ENCODE data around the gene COL5A3.

DNA sequence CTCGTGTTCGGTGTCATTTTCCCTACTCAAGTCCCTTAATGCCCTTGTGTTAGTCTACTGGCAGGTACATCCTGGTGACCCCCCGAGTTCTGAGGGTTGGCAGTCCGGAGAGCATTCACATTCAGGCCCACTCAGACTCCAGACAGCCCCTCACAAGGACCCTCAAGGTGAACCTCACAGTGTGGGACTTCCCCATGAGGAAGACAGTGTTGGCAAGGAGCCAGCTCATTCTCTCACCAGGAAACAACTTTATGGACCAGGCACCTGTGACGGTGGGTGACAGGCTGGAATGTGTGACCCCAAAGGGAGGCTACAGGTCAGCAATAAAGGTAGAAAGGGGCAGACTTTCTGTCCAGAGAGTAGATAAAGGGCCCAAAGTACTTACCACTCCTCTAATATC, 27.5 kb upstream of the COL5A3 start:
- TF ChIP-seq, protein P1, sequence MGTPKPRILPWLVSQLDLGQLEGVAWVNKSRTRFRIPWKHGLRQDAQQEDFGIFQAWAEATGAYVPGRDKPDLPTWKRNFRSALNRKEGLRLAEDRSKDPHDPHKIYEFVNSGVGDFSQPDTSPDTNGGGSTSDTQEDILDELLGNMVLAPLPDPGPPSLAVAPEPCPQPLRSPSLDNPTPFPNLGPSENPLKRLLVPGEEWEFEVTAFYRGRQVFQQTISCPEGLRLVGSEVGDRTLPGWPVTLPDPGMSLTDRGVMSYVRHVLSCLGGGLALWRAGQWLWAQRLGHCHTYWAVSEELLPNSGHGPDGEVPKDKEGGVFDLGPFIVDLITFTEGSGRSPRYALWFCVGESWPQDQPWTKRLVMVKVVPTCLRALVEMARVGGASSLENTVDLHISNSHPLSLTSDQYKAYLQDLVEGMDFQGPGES (IDR thresholded peaks at IDR 0.05; ENCODE audit: low read depth, low read length), result no peak
- TF ChIP-seq, protein P2, sequence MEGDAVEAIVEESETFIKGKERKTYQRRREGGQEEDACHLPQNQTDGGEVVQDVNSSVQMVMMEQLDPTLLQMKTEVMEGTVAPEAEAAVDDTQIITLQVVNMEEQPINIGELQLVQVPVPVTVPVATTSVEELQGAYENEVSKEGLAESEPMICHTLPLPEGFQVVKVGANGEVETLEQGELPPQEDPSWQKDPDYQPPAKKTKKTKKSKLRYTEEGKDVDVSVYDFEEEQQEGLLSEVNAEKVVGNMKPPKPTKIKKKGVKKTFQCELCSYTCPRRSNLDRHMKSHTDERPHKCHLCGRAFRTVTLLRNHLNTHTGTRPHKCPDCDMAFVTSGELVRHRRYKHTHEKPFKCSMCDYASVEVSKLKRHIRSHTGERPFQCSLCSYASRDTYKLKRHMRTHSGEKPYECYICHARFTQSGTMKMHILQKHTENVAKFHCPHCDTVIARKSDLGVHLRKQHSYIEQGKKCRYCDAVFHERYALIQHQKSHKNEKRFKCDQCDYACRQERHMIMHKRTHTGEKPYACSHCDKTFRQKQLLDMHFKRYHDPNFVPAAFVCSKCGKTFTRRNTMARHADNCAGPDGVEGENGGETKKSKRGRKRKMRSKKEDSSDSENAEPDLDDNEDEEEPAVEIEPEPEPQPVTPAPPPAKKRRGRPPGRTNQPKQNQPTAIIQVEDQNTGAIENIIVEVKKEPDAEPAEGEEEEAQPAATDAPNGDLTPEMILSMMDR (IDR thresholded peaks at IDR 0.05), result no peak
- no peak for TF ChIP-seq FOSL2 (IDR thresholded peaks at IDR 0.05; ENCODE audit: borderline replicate concordance, low read depth)
- TF ChIP-seq TAF1 (IDR thresholded peaks at IDR 0.05; ENCODE audit: borderline replicate concordance, low read depth, low read length), result no peak
- no peak for TF ChIP-seq FOXM1 (IDR thresholded peaks at IDR 0.05; ENCODE audit: low read depth)
- no peak for TF ChIP-seq RFX5 (IDR thresholded peaks at IDR 0.05; ENCODE audit: low read length)
- no peak for TF ChIP-seq NRF1 (IDR thresholded peaks at IDR 0.05; ENCODE audit: low read depth, low read length)

Measured in SK-N-SH (cell line).